Smooth muscle cell (in vitro differentiated cells): ENCODE data around the gene NAT14. TPM values are rescaled to one million over a fixed set of nuclear protein-coding genes. Genes with fewer than 3 reads are reported as not detected.
A peak's percentile ranks its signal among the peaks of the same experiment; 100 is the strongest.

Experiments used
- DNase-seq: peaks from one replicate; lab custom pipeline; 2025; ENCODE audit not compliant: unreplicated experiment; lab: John Stamatoyannopoulos, UW
- H2AFZ ChIP-seq: fragments of 200-600 bp; sonication (generic); 2 replicates; pipeline ENCODE4 v1.6.0; 2016; ENCODE audit warnings: antibody characterized with exemption, low read depth, mild to moderate bottlenecking
- H3F3A ChIP-seq: fragments of 200-600 bp; sonication (generic); 2 replicates; pipeline ENCODE4 v1.6.0; 2017; ENCODE audit warnings: antibody characterized with exemption, low read depth
- H3K27ac ChIP-seq: fragments of 200-600 bp; sonication (generic); 2 replicates; pipeline ENCODE4 v1.5.1; 2016; ENCODE audit warnings: low read depth, mild to moderate bottlenecking
- H3K27me3 ChIP-seq: fragments of 200-600 bp; sonication (generic); 2 replicates; pipeline ENCODE4 v1.6.1; 2016; ENCODE audit warnings: low read depth, mild to moderate bottlenecking
- H3K36me3 ChIP-seq: fragments of 200-600 bp; sonication (generic); 2 replicates; pipeline ENCODE4 v1.5.1; 2016; ENCODE audit warnings: low read depth
- H3K4me1 ChIP-seq: fragments of 200-600 bp; sonication (generic); 2 replicates; pipeline ENCODE4 v1.5.1; 2016; ENCODE audit warnings: low read depth
- H3K4me2 ChIP-seq: fragments of 200-600 bp; sonication (generic); 2 replicates; pipeline ENCODE4 v1.6.0; 2016; ENCODE audit warnings: mild to moderate bottlenecking
- H3K4me3 ChIP-seq: fragments of 200-600 bp; sonication (generic); 2 replicates; pipeline ENCODE4 v1.5.1; 2016; ENCODE audit warnings: mild to moderate bottlenecking
- H3K79me2 ChIP-seq: fragments of 200-600 bp; sonication (generic); 2 replicates; pipeline ENCODE4 v1.6.0; 2016; ENCODE audit warnings: low read depth, mild to moderate bottlenecking
- H3K9ac ChIP-seq: fragments of 200-600 bp; sonication (generic); 2 replicates; pipeline ENCODE4 v1.6.0; 2016; ENCODE audit warnings: low read depth
- H3K9me3 ChIP-seq: fragments of 200-600 bp; sonication (generic); replicated peaks from 2 replicates; pipeline ENCODE4 v1.5.1; 2016; ENCODE audit warnings: low read depth
- H4K20me1 ChIP-seq: fragments of 200-600 bp; sonication (generic); 2 replicates; pipeline ENCODE4 v1.6.0; 2016; ENCODE audit warnings: low read depth
- CTCF ChIP-seq: fragments of 200-600 bp; sonication (generic); IDR thresholded peaks from 2 replicates; pipeline ENCODE4 v1.5.1; 2017; ENCODE audit warnings: borderline replicate concordance, mild to moderate bottlenecking, antibody characterized with exemption; ENCODE audit not compliant: insufficient read depth, poor library complexity, severe bottlenecking
- WGBS: methylation state at CpG from one replicate; pipeline ENCODE4 v1.1.7; 2016; ENCODE audit warnings: low lambda C conversion rate; 5-methylcytosine and 5-hydroxymethylcytosine counted together
- polyA plus RNA-seq: library from polyadenylated mRNA; unstranded; fragments of >200 nt; fragmentation: Nextera tagmentation; extraction: Ambion mirVana; gene quantifications from 2 replicates; pipeline ENCODE4 v1.2.1, GENCODE V29; 2016
- total RNA-seq: library from RNA; depleted of rRNA; stranded (reverse); fragments of >200 nt; gene quantifications from 2 replicates; pipeline ENCODE4 v1.2.3, GENCODE V29; 2014

Gene NAT14
- total and polyA plus RNA-seq, 2 experiments from 2014 or later, result 14.3 to 67.5 TPM

- no peak for TF ChIP-seq CTCF
- no peak overlapping the region for H3K4me3 ChIP-seq
- 73% methylated on average over 8 of the region's 8 CpGs for WGBS
- H3K27ac ChIP-seq, result no peak overlapping the region
- H3K27me3 ChIP-seq, result peaks cover 14% of the 10 kb centered on the region
- no peaks in the 10 kb centered on the region for H3K9me3 ChIP-seq
- no peaks in the 10 kb centered on the region for H3K79me2 ChIP-seq
- no peak overlapping the region for H3K4me2 ChIP-seq
- H2AFZ ChIP-seq, result no peak overlapping the region
- no peaks in the 10 kb centered on the region for H3F3A ChIP-seq
- H3K36me3 ChIP-seq, result no peaks in the 10 kb centered on the region
- no peak for DNase-seq
- peaks cover 4% of the 10 kb centered on the region for H3K4me1 ChIP-seq
- H3K9ac ChIP-seq, result no peak overlapping the region
- H4K20me1 ChIP-seq, result peaks cover 24% of the 10 kb centered on the region
Measured at GRCh38 chr19:55459551-55459949, 25.4 kb upstream of the NAT14 start.

GRCh38 chr19:55459950-55460657 is 24.9 kb upstream of the NAT14 start:
- Histone ChIP-seq H2AFZ (no peak overlapping the region), H3K79me2 (no peaks in the 10 kb centered on the region), H3K27me3 (peaks cover 14% of the 10 kb centered on the region), H3F3A (no peaks in the 10 kb centered on the region), H3K36me3 (no peaks in the 10 kb centered on the region), H3K4me1 (peaks cover 4% of the 10 kb centered on the region), H3K9ac (no peak overlapping the region), H3K4me3 (peak overlapping the region; percentile 70), H3K4me2 (peak overlapping the region; percentile 90), H4K20me1 (peaks cover 22% of the 10 kb centered on the region), H3K9me3 (no peaks in the 10 kb centered on the region), H3K27ac (no peak overlapping the region)
- WGBS, result 62% methylated on average over 16 of the region's 16 CpGs
- no peak for TF ChIP-seq CTCF
- no peak for DNase-seq

GRCh38 chr19:55460670-55461258 is 24.2 kb upstream of the NAT14 start:
- Histone ChIP-seq H3K4me2 (peak overlapping the region; percentile 90), H3K9me3 (no peaks in the 10 kb centered on the region), H3K27ac (peak overlapping the region; percentile 26), H3K79me2 (no peaks in the 10 kb centered on the region), H3K9ac (peak overlapping the region; percentile 67), H4K20me1 (peaks cover 22% of the 10 kb centered on the region), H3K27me3 (peaks cover 14% of the 10 kb centered on the region), H2AFZ (no peak overlapping the region), H3F3A (no peaks in the 10 kb centered on the region), H3K36me3 (no peaks in the 10 kb centered on the region), H3K4me3 (peak overlapping the region; percentile 70), H3K4me1 (peaks cover 4% of the 10 kb centered on the region)
- 9% methylated on average over 21 of the region's 24 CpGs for WGBS
- DNase-seq, result peak; percentile 49
- TF ChIP-seq CTCF, result no peak
